MM.1S (cell line): ENCODE data around the gene UPK2.

ENCODE experiments used
- DNase-seq: peaks from one replicate; pipeline ENCODE4 v3.0.0-alpha.2; 2015
- H2AFZ ChIP-seq: fragments of 300-600 bp; sonication (generic); 2 replicates; pipeline ENCODE4 v1.6.0; 2016; ENCODE audit warnings: antibody characterized with exemption, low read length
- H3F3A ChIP-seq: fragments of 300-600 bp; sonication (generic); 2 replicates; pipeline ENCODE4 v1.6.1; 2016; ENCODE audit warnings: mild to moderate bottlenecking, antibody characterized with exemption, low read length, moderate library complexity, mixed read lengths; ENCODE audit not compliant: insufficient read depth
- H3K27ac ChIP-seq: fragments of 300-600 bp; sonication (generic); 2 replicates; pipeline ENCODE4 v1.5.1; 2016; ENCODE audit warnings: mild to moderate bottlenecking, low read length
- H3K27me3 ChIP-seq: fragments of 300-600 bp; sonication (generic); replicated peaks from 2 replicates; pipeline ENCODE4 v1.6.0; 2016; ENCODE audit warnings: low read length; ENCODE audit not compliant: insufficient read depth
- H3K36me3 ChIP-seq: fragments of 300-600 bp; sonication (generic); replicated peaks from 2 replicates; pipeline ENCODE4 v1.6.1; 2016; ENCODE audit warnings: mild to moderate bottlenecking, low read length, mixed read lengths; ENCODE audit not compliant: insufficient read depth
- H3K4me1 ChIP-seq: fragments of 300-600 bp; sonication (generic); 2 replicates; pipeline ENCODE4 v1.6.1; 2016; ENCODE audit warnings: low read length, mixed read lengths
- H3K4me2 ChIP-seq: fragments of 300-600 bp; sonication (generic); 2 replicates; pipeline ENCODE4 v1.6.0; 2016; ENCODE audit warnings: low read depth, low read length
- H3K4me3 ChIP-seq: fragments of 300-600 bp; sonication (generic); 2 replicates; pipeline ENCODE4 v1.5.1; 2016; ENCODE audit warnings: low read length, mixed read lengths
- H3K79me2 ChIP-seq: fragments of 300-600 bp; sonication (generic); 2 replicates; pipeline ENCODE4 v1.6.1; 2016; ENCODE audit warnings: mixed run types, low read length, mixed read lengths
- H3K9ac ChIP-seq: fragments of 300-600 bp; sonication (generic); 2 replicates; pipeline ENCODE4 v1.6.1; 2016; ENCODE audit warnings: low read length, mixed read lengths
- H3K9me2 ChIP-seq: fragments of 300-600 bp; sonication (generic); replicated peaks from 2 replicates; pipeline ENCODE4 v1.6.1; 2016; ENCODE audit warnings: mild to moderate bottlenecking, low read length, mixed read lengths; ENCODE audit not compliant: insufficient read depth
- H3K9me3 ChIP-seq: fragments of 300-600 bp; sonication (generic); replicated peaks from 2 replicates; pipeline ENCODE4 v1.6.1; 2016; ENCODE audit warnings: mild to moderate bottlenecking, low read length, mixed read lengths; ENCODE audit not compliant: insufficient read depth
- H4K20me1 ChIP-seq: fragments of 300-600 bp; sonication (generic); 2 replicates; pipeline ENCODE4 v1.6.1; 2016; ENCODE audit warnings: mild to moderate bottlenecking, low read length, moderate library complexity, mixed read lengths; ENCODE audit not compliant: insufficient read depth
- EZH2 ChIP-seq: fragments of 300-600 bp; sonication (generic); optimal IDR thresholded peaks from 2 replicates; pipeline ENCODE3; 2017; ENCODE audit warnings: low read depth, mild to moderate bottlenecking, antibody characterized with exemption, low read length, mixed read lengths
- EZH2phosphoT487 ChIP-seq: fragments of 300-600 bp; sonication (generic); IDR thresholded peaks from 2 replicates; pipeline ENCODE4 v1.6.1; 2018; ENCODE audit warnings: antibody characterized with exemption, low read length
- TF ChIP-seq, protein P1 (sequence below): fragments of 300-600 bp; sonication (generic); IDR thresholded peaks from 2 replicates; pipeline ENCODE4 v1.5.1; 2016; ENCODE audit warnings: antibody characterized with exemption, low read length, mixed read lengths

Gene UPK2

DNA sequence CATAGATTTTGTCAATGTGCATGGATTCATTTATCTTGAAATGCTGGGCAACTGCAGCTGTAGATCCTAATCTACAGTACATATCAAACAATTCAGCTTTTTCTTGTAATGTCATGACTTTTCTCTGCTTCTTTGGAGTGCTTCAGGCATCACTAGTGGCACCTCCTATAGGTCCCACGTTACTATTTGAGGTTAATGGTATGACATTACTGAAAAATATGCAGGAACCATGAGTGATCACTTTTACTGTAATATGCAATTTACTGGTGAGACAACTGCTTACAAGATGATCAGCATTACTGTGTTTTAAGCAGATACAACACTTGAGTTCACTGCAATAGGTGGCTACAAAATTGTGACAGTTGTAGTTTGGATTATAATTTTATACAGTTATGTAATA is 44.8 kb downstream of the UPK2 start:
- Histone ChIP-seq H3K9me3 (no peaks in the 10 kb centered on the region), H3K4me3 (no peak overlapping the region), H3K9ac (no peak overlapping the region), H3K27ac (no peak overlapping the region), H3F3A (no peaks in the 10 kb centered on the region), H3K4me1 (peaks cover 8% of the 10 kb centered on the region; the same call in 1 of the 2 replicates), H3K4me2 (no peak overlapping the region), H3K9me2 (no peaks in the 10 kb centered on the region), H3K79me2 (peaks cover 58% of the 10 kb centered on the region), H4K20me1 (no peaks in the 10 kb centered on the region), H2AFZ (no peak overlapping the region), H3K27me3 (no peaks in the 10 kb centered on the region), H3K36me3 (peaks cover 6% of the 10 kb centered on the region; the same call in 1 of the 2 replicates)
- DNase-seq: no peak
- TF ChIP-seq, protein P1, sequence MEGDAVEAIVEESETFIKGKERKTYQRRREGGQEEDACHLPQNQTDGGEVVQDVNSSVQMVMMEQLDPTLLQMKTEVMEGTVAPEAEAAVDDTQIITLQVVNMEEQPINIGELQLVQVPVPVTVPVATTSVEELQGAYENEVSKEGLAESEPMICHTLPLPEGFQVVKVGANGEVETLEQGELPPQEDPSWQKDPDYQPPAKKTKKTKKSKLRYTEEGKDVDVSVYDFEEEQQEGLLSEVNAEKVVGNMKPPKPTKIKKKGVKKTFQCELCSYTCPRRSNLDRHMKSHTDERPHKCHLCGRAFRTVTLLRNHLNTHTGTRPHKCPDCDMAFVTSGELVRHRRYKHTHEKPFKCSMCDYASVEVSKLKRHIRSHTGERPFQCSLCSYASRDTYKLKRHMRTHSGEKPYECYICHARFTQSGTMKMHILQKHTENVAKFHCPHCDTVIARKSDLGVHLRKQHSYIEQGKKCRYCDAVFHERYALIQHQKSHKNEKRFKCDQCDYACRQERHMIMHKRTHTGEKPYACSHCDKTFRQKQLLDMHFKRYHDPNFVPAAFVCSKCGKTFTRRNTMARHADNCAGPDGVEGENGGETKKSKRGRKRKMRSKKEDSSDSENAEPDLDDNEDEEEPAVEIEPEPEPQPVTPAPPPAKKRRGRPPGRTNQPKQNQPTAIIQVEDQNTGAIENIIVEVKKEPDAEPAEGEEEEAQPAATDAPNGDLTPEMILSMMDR: no peak
- no peak for TF ChIP-seq EZH2
- no peak for TF ChIP-seq EZH2phosphoT487

DNA sequence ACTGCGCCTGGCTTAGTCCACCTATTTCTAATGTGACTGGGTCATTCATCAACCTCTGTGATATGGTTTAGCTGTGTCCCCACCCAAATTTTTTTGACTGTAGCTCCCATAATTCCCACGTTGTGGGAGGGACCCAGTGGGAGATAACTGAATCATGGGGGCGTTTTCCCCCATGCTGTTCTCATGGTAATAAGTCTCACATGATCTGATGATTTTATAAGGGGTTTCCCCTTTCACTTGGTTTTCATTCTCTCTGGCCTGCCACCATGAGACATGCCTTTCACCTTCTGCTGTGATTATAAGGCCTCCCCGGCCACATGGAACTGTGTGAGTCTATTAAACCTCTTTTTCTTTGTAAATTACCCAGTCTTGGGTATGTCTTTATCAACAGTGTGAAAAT is 50.6 kb downstream of the UPK2 start:
- Histone ChIP-seq H3K27ac (no peak overlapping the region), H3K79me2 (peaks cover 5% of the 10 kb centered on the region), H3F3A (no peaks in the 10 kb centered on the region)

More for the DNA sequence above, 50.6 kb downstream of the UPK2 start:
- H3K4me1 ChIP-seq: no peaks in the 10 kb centered on the region
- H3K9me3 ChIP-seq: no peaks in the 10 kb centered on the region
- peaks cover 3% of the 10 kb centered on the region; the same call in 1 of the 2 replicates for H3K36me3 ChIP-seq
- no peak overlapping the region for H3K4me2 ChIP-seq
- no peaks in the 10 kb centered on the region for H4K20me1 ChIP-seq
- no peaks in the 10 kb centered on the region for H3K9me2 ChIP-seq
- DNase-seq: no peak
- TF ChIP-seq EZH2 (no peak), EZH2phosphoT487 (no peak)
- TF ChIP-seq, protein P1: no peak
- no peak overlapping the region for H2AFZ ChIP-seq
- no peaks in the 10 kb centered on the region for H3K27me3 ChIP-seq
- no peak overlapping the region for H3K9ac ChIP-seq
- H3K4me3 ChIP-seq: no peak overlapping the region
